Upper lobe of left lung (tissue), 6 donors: ENCODE data around the gene ACSL3. TPM values are rescaled to one million over a fixed set of nuclear protein-coding genes. Genes with fewer than 3 reads are reported as not detected.

Source experiments
- ATAC-seq, 2 donors: fragments of 200-7000 bp; cut with Tn5 transposase; one replicate each; pipeline ENCODE4 v1.9.1; 2022; ENCODE audit warnings: mild to moderate bottlenecking in 2 of 2, moderate library complexity in 2 of 2; ENCODE audit not compliant: low FRiP score in 2 of 2
- DNase-seq, 2 donors: peaks; one replicate each; pipeline ENCODE4 v3.0.0-alpha.2; 2019 to 2020
- H3K27ac ChIP-seq, 4 donors: fragments of 200-600 bp; sonication (generic); one replicate each; pipeline ENCODE4 v1.5.1; 2016 to 2019
- H3K27me3 ChIP-seq, 4 donors: fragments of 200-600 bp; sonication (generic); one replicate each; pipeline ENCODE4 v1.5.1; 2017 to 2019
- H3K36me3 ChIP-seq, 4 donors: fragments of 200-600 bp; sonication (generic); one replicate each; pipeline ENCODE4 v1.5.1; 2016 to 2019
- H3K4me1 ChIP-seq, 4 donors: fragments of 200-600 bp; sonication (generic); one replicate each; pipeline ENCODE4 v1.5.1; 2018 to 2019
- H3K4me3 ChIP-seq, 4 donors: fragments of 200-600 bp; sonication (generic); one replicate each; pipeline ENCODE4 v1.5.1; 2017 to 2019; ENCODE audit warnings: mild to moderate bottlenecking in 2 of 4, moderate library complexity in 1 of 4
- H3K9me3 ChIP-seq, 4 donors: fragments of 200-600 bp; sonication (generic); one replicate each; pipeline ENCODE4 v1.5.1; 2018 to 2019
- EP300 ChIP-seq, 4 donors: sonication (generic); formaldehyde crosslinking; IDR thresholded peaks; one replicate each; pipeline ENCODE4 v1.5.1; 2017; ENCODE audit warnings: antibody characterized with exemption in 4 of 4, control low read depth in 2 of 4
- POLR2A ChIP-seq, 4 donors: fragments of 450-650 bp; IDR thresholded peaks; one replicate each; pipeline ENCODE4 v1.5.1; 2016 to 2017; ENCODE audit warnings: antibody characterized with exemption in 4 of 4, mild to moderate bottlenecking in 2 of 4
- POLR2AphosphoS5 ChIP-seq, 2 donors: sonication (generic); formaldehyde crosslinking; IDR thresholded peaks; one replicate each; pipeline ENCODE4 v1.5.1; 2017; ENCODE audit warnings: antibody characterized with exemption in 2 of 2
- WGBS, 2 donors: methylation state at CpG; one replicate each; pipeline ENCODE4 v1.1.5; 2017 to 2018; 5-methylcytosine and 5-hydroxymethylcytosine counted together
- total RNA-seq, 6 donors: library from RNA; depleted of rRNA in 4 of 6; stranded (reverse); fragments of >200 nt in 4 of 6; gene quantifications; one replicate each; pipeline versions ENCODE4 v1.1.0 to v1.2.1, GENCODE V29; 2016 to 2021
- TF ChIP-seq, protein P1 (sequence below), 6 experiments: fragments of 450-650 bp in 4 of 6; fragments of 200-600 bp in 2 of 6; sonication (generic) in 2 of 6; IDR thresholded peaks; one replicate each; pipeline ENCODE4 v1.5.1; 2016 to 2019; ENCODE audit warnings: antibody characterized with exemption in 6 of 6
- donor health status: DM: no; HTN: no; CAD: no; lungs with moderate emphysema.
- donor health status: DM: no; HTN: yes; CAD: no; lungs with severe emphysema.

The ACSL3 gene
- total RNA-seq, 6 donors from 2014 or later: 35.6 to 86.0 (median 69.9) TPM

DNA sequence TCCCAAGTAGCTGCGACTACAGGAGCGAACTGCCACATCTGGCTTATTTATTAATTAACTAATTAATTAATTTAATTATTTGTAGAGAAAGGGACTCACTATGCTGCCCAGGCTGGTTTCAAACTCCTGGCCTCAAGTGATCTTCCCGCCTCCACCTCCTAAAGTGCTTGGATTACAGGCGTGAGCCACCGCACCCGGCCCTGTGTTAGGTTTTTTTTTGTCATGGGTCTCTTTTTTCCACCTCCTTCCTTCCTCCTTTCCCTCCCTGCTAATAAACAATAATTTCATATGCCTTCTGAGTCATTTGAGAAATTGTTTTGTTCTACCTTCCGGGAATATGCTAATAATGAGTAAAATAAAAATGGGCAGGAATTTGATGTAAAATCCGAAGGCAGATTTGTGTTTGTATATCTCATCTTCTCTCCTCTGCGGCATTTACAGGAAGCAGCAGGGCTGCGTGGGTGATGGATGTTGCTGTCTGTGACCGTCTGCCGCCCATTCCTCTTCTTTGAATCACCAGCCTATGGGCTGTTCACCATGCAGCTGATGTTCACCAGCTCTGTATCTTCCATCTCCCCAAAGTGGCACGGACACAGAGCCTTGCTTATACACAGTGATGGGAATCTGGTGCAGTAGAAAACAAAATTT, 89.9 kb downstream of the ACSL3 start:
- no peak overlapping the region for H3K27ac ChIP-seq
- TF ChIP-seq POLR2AphosphoS5 (IDR thresholded peaks at IDR 0.05): no peak
- TF ChIP-seq POLR2A (IDR thresholded peaks at IDR 0.05): no peak
- TF ChIP-seq EP300 (IDR thresholded peaks at IDR 0.05): no peak
- TF ChIP-seq, protein P1, sequence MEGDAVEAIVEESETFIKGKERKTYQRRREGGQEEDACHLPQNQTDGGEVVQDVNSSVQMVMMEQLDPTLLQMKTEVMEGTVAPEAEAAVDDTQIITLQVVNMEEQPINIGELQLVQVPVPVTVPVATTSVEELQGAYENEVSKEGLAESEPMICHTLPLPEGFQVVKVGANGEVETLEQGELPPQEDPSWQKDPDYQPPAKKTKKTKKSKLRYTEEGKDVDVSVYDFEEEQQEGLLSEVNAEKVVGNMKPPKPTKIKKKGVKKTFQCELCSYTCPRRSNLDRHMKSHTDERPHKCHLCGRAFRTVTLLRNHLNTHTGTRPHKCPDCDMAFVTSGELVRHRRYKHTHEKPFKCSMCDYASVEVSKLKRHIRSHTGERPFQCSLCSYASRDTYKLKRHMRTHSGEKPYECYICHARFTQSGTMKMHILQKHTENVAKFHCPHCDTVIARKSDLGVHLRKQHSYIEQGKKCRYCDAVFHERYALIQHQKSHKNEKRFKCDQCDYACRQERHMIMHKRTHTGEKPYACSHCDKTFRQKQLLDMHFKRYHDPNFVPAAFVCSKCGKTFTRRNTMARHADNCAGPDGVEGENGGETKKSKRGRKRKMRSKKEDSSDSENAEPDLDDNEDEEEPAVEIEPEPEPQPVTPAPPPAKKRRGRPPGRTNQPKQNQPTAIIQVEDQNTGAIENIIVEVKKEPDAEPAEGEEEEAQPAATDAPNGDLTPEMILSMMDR (IDR thresholded peaks at IDR 0.05): no peak
- no peaks in the 10 kb centered on the region for H3K36me3 ChIP-seq
- WGBS, 2 donors: 55 to 63% methylated on average over 13 of the region's 13 CpGs
- H3K9me3 ChIP-seq: no peaks in the 10 kb centered on the region
- DNase-seq (no peak), ATAC-seq (peak in 1 of 2 donors; percentile 50)
- H3K4me3 ChIP-seq: no peak overlapping the region
- peaks cover 0 to 5% (median 0%) of the 10 kb centered on the region in 4 donors for H3K4me1 ChIP-seq
- H3K27me3 ChIP-seq: no peaks in the 10 kb centered on the region

DNA sequence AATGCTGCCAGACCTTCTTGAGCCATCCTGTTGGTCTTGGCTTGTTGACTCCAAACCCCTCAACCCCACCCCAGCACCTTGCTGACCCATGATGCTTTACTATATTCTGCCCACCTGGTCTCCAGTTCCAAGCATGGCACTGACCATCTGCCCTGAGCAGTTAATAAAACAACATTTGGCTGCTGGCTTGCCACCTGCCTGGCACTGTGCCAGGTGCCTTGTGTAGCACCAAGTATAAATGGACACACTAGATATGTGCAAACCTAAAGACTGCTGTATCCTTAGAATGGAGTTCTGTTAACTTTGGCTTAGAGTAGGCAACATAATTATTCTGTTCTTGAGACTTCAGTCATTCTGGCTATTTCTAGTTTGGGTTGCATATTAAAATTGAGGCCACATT, 91.4 kb downstream of the ACSL3 start:
- no peaks in the 10 kb centered on the region for H3K9me3 ChIP-seq
- no peak for TF ChIP-seq POLR2A (IDR thresholded peaks at IDR 0.05)
- TF ChIP-seq POLR2AphosphoS5 (IDR thresholded peaks at IDR 0.05): no peak
- TF ChIP-seq EP300 (IDR thresholded peaks at IDR 0.05): no peak
- TF ChIP-seq, protein P1 (IDR thresholded peaks at IDR 0.05): no peak
- no peak overlapping the region for H3K4me3 ChIP-seq
- H3K4me1 ChIP-seq: peaks cover 0 to 5% (median 0%) of the 10 kb centered on the region in 4 donors
- no peaks in the 10 kb centered on the region for H3K36me3 ChIP-seq
- H3K27me3 ChIP-seq: no peaks in the 10 kb centered on the region
- no peak for DNase-seq
- ATAC-seq: no peak
- no peak overlapping the region for H3K27ac ChIP-seq

DNA sequence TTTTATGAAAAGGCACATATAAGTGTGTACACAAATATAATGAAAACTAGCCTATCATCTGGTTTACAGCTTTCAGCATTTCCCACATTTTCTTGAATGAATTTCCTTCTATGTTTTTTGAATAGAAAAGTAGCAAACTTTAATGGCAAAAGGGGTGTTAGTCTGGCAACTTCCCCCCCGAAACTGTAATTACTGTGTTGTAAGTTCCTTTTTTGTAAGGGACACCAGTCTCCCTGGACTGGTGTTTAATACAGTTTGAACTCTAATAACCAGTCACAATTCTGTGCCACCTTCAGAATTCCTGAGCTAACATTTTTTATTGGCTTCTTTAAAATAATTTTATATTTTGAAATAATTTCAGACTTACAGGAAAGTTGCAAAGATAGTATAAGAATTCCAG, 94.2 kb downstream of the ACSL3 start:
- Histone ChIP-seq H3K4me1 (peaks cover 0 to 5% (median 0%) of the 10 kb centered on the region in 4 donors), H3K27ac (no peak overlapping the region), H3K9me3 (no peaks in the 10 kb centered on the region), H3K27me3 (no peaks in the 10 kb centered on the region), H3K4me3 (no peak overlapping the region), H3K36me3 (no peaks in the 10 kb centered on the region)
- no peak for TF ChIP-seq EP300 (IDR thresholded peaks at IDR 0.05)
- no peak for TF ChIP-seq POLR2AphosphoS5 (IDR thresholded peaks at IDR 0.05)
- TF ChIP-seq, protein P1 (IDR thresholded peaks at IDR 0.05): no peak
- no peak for TF ChIP-seq POLR2A (IDR thresholded peaks at IDR 0.05)
- ATAC-seq (no peak), DNase-seq (no peak)
- WGBS, 2 donors: 48 to 56% methylated on average over 1 of the region's 1 CpG

DNA sequence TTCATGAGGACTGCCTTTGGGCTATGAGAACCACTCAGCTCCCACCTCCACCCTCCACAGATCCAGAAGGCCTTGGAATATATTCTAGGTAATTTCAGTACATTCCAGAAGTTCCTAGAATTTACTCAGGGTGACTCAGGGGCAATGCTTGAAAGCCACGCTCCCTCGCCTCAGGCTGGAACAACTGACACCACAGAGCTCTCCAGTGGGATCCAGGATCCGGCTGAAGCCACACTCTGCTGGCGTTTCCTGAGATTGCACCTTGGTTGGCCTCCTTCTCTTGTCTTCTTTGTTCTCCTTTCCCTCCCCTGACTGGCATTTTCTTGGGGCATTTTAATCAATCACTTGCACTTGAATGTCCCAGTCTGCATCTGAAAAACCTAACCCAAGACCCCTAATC, 98.5 kb downstream of the ACSL3 start:
- H3K27me3 ChIP-seq: no peaks in the 10 kb centered on the region
- no peak overlapping the region for H3K4me3 ChIP-seq
- no peaks in the 10 kb centered on the region for H3K4me1 ChIP-seq
- no peaks in the 10 kb centered on the region for H3K36me3 ChIP-seq
- ATAC-seq (peak in 1 of 2 donors; percentile 30), DNase-seq (no peak)
- H3K9me3 ChIP-seq: no peaks in the 10 kb centered on the region
- no peak for TF ChIP-seq EP300 (IDR thresholded peaks at IDR 0.05)
- TF ChIP-seq, protein P1 (IDR thresholded peaks at IDR 0.05): no peak
- TF ChIP-seq POLR2A (IDR thresholded peaks at IDR 0.05): no peak
- no peak for TF ChIP-seq POLR2AphosphoS5 (IDR thresholded peaks at IDR 0.05)
- H3K27ac ChIP-seq: no peak overlapping the region
- WGBS, 2 donors: 72 to 79% methylated on average over 4 of the region's 4 CpGs

DNA sequence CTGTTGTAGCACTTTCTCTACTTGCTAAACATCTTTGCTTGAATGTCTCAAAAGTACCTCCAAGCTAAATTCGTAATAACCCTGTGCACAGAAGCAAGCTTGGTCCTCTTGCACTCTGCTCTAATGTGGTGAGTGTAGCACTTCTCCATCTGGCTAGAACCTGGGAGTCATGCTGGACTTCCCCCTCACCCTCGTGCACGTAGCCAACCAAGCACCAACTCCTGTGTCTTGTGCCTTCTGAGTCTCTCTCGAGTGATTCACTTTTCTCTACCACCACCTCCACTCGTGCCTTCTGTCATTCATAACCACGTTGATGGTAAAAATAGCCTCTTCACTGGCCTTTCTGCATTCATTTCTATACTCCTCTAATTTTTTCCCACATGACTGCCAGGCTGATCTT, 99.3 kb downstream of the ACSL3 start:
- H3K4me3 ChIP-seq: no peak overlapping the region
- ATAC-seq (peak in 1 of 2 donors; percentile 51), DNase-seq (no peak)
- WGBS, 2 donors: 65 to 69% methylated on average over 6 of the region's 6 CpGs
- no peaks in the 10 kb centered on the region for H3K36me3 ChIP-seq
- H3K27ac ChIP-seq: no peak overlapping the region
- TF ChIP-seq POLR2AphosphoS5 (IDR thresholded peaks at IDR 0.05) (no peak), EP300 (IDR thresholded peaks at IDR 0.05) (no peak), POLR2A (IDR thresholded peaks at IDR 0.05) (no peak)
- TF ChIP-seq, protein P1 (IDR thresholded peaks at IDR 0.05): no peak
- H3K9me3 ChIP-seq: no peaks in the 10 kb centered on the region
- no peaks in the 10 kb centered on the region for H3K4me1 ChIP-seq
- no peaks in the 10 kb centered on the region for H3K27me3 ChIP-seq
